ENCODE results near the gene ITGBL1.

- TF ChIP-seq, protein P1, sequence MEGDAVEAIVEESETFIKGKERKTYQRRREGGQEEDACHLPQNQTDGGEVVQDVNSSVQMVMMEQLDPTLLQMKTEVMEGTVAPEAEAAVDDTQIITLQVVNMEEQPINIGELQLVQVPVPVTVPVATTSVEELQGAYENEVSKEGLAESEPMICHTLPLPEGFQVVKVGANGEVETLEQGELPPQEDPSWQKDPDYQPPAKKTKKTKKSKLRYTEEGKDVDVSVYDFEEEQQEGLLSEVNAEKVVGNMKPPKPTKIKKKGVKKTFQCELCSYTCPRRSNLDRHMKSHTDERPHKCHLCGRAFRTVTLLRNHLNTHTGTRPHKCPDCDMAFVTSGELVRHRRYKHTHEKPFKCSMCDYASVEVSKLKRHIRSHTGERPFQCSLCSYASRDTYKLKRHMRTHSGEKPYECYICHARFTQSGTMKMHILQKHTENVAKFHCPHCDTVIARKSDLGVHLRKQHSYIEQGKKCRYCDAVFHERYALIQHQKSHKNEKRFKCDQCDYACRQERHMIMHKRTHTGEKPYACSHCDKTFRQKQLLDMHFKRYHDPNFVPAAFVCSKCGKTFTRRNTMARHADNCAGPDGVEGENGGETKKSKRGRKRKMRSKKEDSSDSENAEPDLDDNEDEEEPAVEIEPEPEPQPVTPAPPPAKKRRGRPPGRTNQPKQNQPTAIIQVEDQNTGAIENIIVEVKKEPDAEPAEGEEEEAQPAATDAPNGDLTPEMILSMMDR (IDR thresholded peaks at IDR 0.05; ENCODE audit: low read length), result no peak
- TF ChIP-seq EZH2 (optimal IDR thresholded peaks at IDR 0.05; ENCODE audit: low read depth, low read length), result no peak
Measured at GRCh38 chr13:101490406-101491015, 38.0 kb downstream of the ITGBL1 start.

Data from MM.1S (cell line).